ENCODE data around the gene RDH16.

The RDH16 gene, protein sequence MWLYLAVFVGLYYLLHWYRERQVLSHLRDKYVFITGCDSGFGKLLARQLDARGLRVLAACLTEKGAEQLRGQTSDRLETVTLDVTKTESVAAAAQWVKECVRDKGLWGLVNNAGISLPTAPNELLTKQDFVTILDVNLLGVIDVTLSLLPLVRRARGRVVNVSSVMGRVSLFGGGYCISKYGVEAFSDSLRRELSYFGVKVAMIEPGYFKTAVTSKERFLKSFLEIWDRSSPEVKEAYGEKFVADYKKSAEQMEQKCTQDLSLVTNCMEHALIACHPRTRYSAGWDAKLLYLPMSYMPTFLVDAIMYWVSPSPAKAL

DNA sequence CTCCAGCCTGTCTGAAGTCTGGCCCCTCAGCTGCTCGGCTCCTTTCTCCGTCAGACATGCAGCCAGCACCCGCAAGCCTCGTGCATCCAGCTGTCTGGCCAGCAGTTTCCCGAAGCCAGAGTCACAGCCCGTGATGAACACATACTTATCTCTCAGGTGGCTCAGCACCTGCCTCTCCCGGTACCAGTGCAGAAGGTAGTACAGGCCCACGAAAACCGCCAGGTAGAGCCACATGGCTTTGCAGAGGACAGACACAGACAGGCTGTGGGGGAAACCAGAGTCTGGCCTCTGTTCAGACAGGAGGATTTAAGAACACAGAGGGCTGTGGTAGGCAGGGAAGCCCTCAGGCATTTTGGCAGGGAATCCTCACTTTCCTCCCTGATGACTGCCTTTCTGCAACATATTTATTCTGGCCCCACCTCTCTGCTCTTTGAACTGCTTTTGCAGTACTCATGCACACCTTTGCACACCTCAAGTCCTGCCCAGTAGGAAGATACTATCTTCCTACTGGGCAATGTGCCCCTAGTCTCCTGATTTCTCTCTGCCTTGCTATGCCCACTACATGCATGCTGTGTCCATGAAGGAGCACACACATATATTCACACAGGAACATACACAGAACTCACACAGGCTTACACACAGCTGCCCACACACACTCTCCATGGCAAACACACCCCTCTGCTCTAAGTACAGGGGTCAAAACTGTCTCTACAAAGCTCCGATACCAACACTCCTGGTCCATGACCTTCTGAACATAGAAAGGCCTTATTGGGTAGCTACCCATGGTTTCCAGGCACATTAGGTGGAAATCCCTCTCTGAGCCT, at the start of gene RDH16:
Gene RDH16, minus strand, starts transcription at position 380 of the 824 bp plus-strand sequence. Its CDS starts 146 bp downstream, at position 234.
- DNase-seq (ENCODE audit: low read depth in 2 of 2), result no peak

DNA sequence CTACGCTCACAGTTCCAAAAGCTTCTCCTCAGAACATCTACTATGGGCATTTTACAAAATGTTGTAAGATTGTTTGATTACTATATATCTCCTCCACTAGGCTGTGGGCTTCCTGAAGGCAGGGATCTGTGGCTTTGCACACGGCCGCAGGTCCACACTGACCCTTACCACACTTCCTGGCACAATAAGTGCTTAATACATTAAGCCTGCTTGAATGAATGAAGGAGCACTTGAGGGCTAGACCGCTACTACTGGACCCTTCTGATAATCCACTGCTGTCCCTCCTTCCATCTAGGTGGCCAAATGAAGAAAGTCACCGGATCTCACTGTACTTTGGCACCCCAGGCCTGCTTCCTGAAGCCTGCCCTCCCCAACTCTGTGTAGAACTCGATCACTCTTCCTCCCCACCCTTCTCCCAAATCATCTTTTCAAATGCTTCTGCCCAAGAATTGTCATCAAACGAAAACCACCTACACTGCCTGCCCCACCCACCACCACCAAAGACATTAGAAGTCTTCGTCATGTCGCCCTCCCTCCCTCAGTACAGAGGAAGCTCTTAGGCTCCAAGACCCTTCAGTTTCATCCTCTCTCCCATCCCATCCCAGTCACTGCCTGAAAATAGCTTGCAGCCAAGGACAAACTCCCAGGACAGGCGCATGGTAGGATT, 49.5 kb upstream of the RDH16 start:
- no peak for DNase-seq (ENCODE audit: low read depth in 2 of 2)

DNA sequence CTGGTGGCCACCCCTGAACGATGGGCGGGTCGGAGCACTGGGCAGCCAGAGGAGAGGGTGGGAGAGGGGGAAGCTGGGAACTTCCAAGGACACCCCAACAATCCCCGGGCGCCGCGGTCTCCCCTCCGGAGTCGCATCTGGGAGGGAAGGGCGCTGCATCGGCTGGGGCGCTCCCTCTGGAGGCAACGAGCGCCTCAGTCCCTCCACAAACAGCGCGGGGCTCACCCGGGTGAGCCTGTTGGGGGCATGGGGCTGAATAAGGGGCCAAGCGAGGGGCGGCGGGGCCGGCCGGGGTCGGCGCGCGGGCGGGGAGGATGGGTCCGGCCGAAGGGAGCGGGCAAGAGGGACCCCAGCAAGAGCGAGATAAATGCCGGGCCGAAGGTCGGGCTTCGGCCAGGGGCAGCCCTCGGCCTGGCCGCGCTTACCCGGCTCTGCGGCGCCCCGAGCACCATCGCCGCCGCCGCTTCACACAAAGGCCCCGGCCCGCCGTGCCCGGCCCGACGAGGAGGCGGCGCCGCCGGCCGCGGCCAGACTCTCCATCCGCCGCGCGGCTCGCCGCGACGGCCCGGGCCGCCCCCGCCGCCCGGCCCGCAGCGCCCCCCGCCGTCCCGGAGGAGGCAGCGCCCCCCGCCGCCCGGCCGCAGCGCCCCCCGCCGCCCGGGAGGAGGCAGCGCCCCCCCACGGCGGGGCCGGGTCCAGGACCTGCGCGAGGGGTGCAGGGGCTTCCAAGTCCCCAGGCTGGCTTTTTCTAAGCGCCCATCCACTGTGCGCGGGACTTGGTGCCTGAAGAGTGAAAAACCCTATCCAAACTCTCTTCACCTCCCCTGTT, 48.8 kb upstream of the RDH16 start, which contains the start of gene ZBTB39:
Gene ZBTB39, minus strand, starts transcription at position 567 of the 829 bp plus-strand sequence. CDS start 1,629 bp downstream, outside the sequence.
- DNase-seq (ENCODE audit: low read depth in 2 of 2), result peak; percentile 32 to 48

DNA sequence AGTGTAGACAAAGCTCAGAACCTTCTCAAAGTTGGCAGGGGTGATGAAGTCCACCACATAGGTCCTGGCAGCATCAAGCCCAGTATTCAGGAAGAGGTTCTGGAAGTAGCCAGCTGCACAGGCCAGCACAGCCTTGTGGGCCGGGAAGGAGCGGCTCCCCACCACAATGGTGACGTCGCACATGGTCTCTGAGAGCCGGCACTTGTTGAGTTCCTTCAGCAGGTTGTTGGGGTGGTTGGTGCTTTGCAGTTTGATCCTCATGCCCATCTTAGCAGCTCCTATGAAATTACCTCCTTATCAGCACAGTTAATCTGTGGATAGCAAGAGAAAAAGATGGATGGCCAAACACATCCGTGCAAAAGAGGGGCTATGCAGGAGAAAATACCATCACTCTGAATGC, 47.2 kb upstream of the RDH16 start:
- DNase-seq (ENCODE audit: low read depth in 2 of 2), result no peak

DNA sequence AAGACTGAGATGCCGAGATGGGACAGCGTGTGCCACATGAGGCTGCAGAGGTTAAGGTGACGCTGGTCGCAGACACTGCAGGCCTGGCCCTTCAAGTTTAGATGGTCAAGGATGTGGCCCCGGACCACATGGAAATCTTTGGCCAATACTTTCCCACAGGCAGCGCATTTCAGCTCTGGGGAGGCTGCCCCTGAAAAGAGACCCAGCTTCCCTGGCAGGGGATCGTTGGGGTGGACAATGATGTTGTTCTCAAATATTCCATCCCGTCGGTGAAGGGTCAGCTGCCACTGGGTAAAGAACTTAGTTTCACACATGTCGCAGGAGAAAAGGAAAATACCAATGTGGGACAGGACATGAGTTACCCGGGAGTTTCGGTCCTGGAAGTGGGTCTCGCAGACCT, 46.0 kb upstream of the RDH16 start:
- no peak for DNase-seq (ENCODE audit: low read depth in 2 of 2)

DNA sequence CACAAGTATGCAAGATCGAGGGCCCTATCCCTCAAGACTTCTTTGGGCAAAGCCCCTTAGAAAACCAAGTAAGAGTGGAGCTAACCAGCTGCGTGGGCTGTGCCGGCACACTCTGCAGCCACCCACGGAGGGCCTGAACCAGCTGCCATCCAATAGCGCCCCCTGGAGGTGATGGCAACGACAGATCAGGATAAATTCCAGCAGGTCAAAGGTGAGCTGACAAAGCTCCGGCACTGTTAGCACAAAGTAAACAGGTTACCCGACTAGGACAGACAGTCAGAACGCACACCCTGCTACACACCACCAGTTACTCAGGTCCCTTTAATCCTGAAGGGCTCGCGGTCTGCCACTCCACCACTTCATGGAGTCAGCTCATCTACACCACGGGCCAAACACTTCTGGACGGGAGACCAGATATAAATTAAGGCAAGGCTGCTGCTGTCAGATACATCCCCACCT, 44.1 kb upstream of the RDH16 start:
- DNase-seq (ENCODE audit: low read depth in 2 of 2), result peak in 1 of 2 donors; percentile 46

DNA sequence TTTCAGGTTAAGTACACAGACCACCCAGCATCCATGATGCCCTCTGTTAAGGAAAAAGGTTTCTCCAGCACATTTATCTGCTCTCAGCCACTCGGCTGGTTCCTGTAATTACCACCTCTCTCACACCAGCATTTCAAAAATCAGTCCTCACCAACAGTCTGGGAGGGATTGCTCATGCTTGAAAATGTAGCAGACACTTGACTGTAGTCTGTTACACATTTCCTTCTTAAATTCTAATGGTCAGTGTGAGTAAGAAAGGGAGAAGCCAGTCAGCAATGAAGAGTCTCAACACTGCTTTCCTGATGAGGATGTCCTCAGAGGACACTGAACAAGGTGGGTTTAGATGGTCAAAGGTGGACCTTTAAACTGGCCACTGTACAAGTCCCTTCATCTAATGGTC, 43.0 kb upstream of the RDH16 start:
- DNase-seq (ENCODE audit: low read depth in 2 of 2), result no peak

DNA sequence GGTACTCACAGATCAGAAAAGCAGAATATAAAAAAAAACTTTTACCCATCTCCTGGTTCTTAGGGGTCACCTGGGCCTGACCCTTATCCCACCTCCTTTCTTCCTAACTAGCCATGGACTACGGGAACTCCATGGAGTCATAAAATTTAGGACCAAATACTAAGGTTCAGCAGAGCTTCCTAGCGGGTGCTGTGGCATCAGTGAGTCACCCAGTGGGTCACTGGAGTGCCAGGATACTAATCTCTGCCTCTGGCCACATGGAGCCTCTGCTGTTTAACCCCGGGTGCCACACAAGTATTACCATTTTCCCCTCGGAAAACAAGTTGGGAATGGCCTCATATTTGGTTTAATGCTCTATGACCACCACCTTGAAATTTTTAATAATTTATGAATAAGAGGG, 42.0 kb upstream of the RDH16 start:
- no peak for DNase-seq (ENCODE audit: low read depth in 2 of 2)

DNA sequence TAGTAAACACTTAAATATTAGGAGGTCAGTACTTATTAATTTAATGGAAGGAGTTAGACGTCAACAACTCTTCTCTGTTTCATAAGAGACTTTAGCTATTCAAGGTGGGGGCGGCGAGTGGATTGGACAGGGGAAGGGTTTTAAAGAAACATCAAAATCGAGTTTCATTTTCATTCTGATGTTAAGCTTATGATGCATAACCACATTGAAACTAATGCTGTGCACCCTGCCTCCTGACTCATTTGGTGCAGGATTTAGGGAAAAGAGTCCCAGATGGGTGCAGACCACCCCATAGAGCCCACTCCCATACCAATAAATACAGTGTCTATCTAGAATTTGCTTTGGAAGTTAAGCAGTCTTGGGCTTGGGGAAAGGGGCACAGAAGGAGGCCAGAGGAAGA, 41.6 kb upstream of the RDH16 start:
- DNase-seq (ENCODE audit: low read depth in 2 of 2), result no peak

DNA sequence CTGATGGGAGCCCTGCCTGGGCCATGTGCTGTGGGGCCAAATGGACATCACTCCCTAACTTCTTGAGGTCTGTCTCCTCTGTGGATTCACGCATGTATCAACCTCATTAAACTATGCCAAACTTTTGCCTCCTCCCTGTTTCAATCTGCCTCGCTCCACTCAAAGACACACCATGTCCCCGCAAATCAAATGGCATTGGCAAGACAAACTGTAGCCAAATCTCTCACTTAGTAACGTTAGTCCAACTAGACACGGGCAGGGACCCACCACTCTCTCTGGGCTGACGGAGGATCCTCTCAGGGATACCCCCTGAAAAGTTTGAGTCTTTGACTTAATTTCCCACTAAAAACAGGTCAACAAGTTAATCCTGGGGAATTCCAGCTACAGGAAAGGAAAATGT, 40.9 kb upstream of the RDH16 start:
- DNase-seq (ENCODE audit: low read depth in 2 of 2), result no peak

DNA sequence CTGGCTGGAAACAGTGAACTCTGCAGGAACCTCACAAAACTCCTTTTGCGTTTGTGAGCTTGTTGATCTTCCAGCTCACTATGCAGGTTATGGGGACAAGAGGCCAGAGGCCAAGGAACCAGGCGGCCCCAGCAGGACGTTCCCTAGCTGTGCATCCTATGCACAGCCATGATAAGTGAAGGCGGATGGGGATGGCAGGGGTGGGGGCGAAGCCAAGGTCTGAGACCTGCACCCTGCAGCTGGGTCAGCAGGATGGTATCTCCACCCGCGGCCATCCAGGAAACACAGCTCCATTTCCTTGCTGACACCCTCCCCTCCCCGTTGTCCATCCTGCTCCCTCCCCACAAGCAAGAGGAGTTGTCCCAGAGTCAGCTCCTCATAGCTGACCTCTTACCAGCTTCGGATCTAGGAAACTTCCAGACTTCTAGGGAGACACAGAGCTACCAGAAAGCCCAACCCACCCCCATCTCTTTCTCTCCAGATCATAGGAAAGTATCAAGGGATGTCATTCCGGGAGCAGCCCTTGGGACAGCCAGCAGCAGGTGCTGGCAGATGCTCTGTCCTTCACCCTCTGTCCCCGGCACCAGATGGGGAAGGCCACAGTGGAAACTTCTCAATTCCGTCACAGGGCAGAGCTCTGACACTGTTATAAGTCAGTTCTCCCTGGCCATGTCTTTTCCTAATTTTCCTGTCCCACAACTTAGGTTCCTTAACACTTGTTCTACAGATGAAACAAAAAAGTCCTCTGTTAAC, 39.6 kb upstream of the RDH16 start:
- no peak for DNase-seq (ENCODE audit: low read depth in 2 of 2)

DNA sequence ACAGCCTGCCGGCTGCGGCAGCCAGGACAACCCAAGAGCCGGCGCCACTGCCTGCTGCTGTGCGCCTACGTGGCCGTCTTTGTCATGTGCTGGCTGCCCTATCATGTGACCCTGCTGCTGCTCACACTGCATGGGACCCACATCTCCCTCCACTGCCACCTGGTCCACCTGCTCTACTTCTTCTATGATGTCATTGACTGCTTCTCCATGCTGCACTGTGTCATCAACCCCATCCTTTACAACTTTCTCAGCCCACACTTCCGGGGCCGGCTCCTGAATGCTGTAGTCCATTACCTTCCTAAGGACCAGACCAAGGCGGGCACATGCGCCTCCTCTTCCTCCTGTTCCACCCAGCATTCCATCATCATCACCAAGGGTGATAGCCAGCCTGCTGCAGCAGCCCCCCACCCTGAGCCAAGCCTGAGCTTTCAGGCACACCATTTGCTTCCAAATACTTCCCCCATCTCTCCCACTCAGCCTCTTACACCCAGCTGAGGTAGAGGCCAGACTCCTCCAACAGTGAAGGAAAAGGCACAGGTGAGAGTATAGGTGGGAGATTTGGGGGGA, 38.6 kb upstream of the RDH16 start:
- DNase-seq (ENCODE audit: low read depth in 2 of 2), result no peak

DNA sequence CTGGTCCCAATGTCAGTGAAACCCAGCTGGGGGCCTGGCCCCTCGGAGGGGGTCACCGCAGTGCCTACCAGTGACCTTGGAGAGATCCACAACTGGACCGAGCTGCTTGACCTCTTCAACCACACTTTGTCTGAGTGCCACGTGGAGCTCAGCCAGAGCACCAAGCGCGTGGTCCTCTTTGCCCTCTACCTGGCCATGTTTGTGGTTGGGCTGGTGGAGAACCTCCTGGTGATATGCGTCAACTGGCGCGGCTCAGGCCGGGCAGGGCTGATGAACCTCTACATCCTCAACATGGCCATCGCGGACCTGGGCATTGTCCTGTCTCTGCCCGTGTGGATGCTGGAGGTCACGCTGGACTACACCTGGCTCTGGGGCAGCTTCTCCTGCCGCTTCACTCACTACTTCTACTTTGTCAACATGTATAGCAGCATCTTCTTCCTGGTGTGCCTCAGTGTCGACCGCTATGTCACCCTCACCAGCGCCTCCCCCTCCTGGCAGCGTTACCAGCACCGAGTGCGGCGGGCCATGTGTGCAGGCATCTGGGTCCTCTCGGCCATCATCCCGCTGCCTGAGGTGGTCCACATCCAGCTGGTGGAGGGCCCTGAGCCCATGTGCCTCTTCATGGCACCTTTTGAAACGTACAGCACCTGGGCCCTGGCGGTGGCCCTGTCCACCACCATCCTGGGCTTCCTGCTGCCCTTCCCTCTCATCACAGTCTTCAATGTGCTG, 38.0 kb upstream of the RDH16 start:
- no peak for DNase-seq (ENCODE audit: low read depth in 2 of 2)

DNA sequence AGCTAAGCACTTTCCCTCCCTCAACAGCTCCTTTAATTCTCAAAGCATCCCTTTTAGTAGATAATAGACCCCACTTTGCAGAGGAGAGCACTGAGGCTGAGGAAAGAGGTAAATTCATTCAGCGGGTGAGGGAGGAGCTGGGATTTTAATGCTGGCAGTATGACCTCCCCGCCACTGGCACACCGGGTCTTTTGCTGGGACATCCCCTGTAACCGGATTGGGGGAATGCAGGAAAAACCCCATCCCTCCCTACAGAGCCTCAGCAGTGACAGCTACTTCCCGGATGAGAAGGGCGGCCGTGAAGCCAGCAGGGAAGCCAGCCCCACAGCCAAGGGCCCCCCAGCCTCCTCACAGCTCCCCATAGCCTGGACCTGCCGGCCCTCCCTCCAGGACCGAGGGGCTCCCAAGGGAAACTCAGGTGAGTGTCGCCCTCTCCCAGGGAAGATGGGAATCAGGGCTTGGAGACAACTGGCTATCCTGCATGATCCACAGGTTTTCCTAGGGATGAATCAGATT, 36.9 kb upstream of the RDH16 start:
- no peak for DNase-seq (ENCODE audit: low read depth in 2 of 2)

DNA sequence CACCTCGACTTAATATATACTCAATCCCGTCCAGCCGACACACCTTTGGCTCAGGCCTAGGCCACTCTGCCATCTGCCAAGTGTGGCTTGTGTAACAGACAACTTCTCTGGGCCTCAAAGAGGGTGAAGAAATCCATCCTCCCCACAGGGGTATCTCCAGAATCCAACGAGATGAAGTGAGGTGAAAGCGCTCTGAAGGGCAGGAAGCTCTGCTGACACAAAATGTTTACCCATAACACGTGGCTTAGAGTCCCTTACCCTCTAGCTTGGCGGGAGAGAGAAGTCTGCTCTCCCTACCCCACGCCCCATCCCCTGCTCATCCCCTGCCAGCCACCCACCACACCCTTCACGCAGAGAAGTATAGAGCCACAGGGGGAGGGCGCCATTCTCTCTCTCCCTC, 35.9 kb upstream of the RDH16 start:
- DNase-seq (ENCODE audit: low read depth in 2 of 2), result no peak

DNA sequence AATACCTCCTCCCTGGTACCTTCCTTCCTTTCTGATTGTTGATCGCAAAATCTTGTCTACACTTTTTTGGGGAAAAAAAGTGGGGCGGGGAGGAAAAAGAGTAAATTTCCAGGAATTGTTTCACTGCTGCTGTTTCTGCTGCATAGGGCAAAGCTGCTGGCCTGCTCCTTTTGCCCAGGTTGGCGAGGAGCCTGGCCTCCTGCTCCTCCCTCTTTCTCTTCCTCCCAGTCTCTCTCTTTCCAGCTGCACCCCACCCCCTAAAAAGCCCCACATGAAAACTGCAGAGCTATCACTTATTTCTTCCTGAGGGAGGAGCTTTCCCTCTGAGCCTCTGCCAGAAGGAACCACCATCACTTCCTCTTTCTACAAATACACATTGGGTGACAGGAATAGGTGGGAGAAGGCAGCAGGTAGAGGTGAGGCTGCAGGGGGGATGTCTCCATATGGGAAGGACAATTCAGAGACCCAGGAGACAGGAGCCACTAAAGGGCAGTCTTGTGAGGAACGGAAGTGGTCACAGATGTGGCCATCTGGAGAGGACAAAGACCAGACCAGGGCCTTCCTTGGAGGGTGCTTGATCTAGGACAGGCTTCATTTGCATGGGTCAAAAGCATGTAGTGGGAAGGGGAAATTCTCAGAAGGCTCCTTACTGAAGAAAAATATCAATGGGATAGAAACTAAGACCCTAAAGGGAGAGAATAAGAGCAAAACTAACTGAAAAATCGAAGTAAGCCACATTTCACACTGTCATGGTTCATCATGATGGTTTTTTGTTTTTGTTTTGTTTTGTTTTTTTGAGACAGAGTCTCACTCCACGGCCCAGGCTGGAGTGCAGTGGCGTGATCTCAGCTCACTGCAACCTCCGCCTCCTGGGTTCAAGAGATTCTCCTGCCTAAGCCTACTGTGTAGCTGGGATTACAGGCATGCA, 34.2 kb upstream of the RDH16 start:
- DNase-seq (ENCODE audit: low read depth in 2 of 2), result no peak

DNA sequence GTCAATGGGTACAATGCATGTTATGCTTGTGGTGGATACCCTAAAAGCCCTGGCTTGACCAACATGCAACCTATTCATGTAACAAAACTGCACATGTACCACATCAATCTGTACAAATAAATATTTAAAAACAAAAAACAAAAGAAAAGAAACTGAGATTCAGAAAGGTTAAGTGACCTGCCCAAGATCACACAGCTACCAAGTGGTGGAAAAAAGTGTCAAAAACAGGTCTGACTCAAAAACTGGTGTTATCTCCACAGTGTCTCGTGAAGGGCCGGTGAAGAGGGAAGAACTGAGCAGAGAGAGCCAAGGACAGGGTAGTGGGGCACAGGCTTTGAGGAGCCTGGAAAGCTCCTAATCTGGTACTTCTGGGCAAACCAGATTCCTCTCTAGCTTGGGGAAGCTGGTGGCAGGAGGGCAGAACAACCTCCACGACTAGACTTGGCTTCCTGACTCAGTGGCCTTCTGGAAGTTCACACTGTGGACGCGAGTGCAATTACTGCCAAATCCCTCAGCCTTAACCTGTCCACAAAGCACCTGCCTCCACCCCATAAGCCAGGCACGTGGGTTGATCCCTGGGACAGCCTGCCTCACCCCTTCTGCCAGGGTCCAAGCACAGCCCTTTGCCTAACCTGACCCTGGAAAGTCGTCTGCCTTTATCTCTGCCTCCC, 33.4 kb upstream of the RDH16 start:
- DNase-seq (ENCODE audit: low read depth in 2 of 2), result no peak
